GM12875 (cell line): ENCODE measurements around the gene MYO15B.
"Not testable (repeated sequence)": the region's sequence is repeated elsewhere in the genome, so short reads cannot be mapped to it uniquely, and the experiment has no call there.

Experiments
- H3K4me3 ChIP-seq: one replicate; pipeline ENCODE4 v1.5.1; 2011; ENCODE audit warnings: low read depth, low read length, control low read depth
- CTCF ChIP-seq: IDR thresholded peaks from 2 replicates; pipeline ENCODE4 v1.5.1; 2011; ENCODE audit warnings: low read depth, mild to moderate bottlenecking, control low read depth, inconsistent platforms, low read length, moderate library complexity, borderline replicate concordance; ENCODE audit not compliant: insufficient read depth

MYO15B gene

DNA sequence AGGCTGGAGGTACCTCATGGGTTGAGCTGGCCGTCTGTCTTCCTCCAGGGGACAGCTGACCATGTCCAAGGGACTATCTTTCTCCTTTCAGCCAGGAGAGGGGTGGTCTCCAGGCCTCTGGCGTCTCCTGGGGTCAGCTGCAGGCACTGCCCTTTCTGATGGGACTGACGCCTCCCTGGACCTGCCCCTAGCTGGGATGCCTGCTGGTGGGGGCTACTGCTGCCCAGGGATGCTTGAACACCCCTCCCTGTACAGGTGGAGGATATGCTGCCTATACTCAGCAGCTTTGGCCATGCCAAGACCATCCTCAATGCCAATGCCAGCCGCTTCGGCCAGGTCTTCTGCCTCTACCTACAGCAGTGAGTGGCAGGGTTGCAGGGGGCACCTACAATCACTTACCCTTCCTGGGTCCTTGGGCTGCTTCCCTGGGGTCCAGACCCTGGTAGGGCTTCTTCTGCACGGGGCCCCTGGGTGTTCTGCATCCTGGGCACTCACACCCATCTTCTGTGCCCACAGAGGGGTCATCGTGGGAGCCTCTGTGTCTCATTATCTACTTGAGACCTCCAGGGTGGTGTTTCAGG is 4.2 kb downstream of the MYO15B start:
- no peak for TF ChIP-seq CTCF
- no peak overlapping the region for H3K4me3 ChIP-seq

- no peak overlapping the region for H3K4me3 ChIP-seq
- TF ChIP-seq CTCF, result no peak
Measured at GRCh38 chr17:75592348-75593020, 4.9 kb downstream of the MYO15B start.

DNA sequence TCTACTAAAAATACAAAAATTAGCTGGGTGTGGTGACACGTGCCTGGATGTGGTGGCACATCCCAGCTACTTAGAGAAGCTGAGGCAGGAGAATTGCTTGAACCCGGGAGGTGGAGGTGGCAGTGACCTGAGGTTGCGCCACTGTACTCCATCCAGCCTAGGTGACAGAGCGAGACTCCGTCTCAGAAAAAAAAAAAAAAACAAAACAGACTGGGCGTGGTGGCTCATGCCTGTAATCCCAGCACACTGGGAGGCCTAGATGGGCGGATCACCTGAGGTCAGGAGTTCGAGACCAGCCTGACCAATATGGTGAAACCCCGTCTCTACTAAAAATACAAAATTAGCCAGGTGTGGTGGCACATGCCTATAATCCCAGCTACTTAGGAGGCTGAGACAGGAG is 5.8 kb downstream of the MYO15B start:
- not testable (repeated sequence) for H3K4me3 ChIP-seq

- no peak overlapping the region for H3K4me3 ChIP-seq
- no peak for TF ChIP-seq CTCF
Measured at GRCh38 chr17:75594499-75595283, 7.1 kb downstream of the MYO15B start.

DNA sequence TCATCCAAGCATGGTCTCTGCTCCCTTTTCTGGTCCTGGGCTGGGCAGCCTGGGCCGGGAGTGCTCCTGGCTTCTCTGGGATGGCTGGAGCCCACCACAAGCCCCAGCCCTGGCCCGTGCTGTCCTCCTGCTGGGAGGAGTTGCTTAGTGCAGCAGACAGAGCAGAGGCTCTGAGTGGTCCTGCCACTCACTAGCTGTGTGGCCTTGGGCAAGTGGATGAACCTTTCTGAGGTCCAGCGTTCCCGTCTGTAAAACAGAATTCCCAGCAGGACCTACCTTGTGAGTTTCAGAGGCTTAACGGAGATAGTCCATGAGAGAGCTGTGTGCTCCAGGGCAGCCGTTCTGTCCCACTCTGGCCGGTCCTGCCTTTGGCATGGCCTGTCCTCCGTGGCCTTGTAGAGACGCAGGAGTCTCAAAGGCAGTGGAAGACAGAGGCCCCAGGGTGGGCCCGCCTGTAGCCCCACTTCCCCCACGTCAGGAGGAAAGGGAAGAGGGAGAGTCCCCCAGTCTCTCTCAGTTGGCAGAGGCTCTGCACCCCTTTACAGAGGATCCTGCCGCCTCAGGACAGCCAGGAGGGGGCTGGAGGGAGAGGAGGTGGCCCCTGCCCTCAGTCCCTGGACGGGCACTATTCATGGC is 7.8 kb downstream of the MYO15B start:
- H3K4me3 ChIP-seq, result no peak overlapping the region
- TF ChIP-seq CTCF, result no peak

- TF ChIP-seq CTCF, result no peak
- no peak overlapping the region for H3K4me3 ChIP-seq
Measured at GRCh38 chr17:75595920-75596313, 8.3 kb downstream of the MYO15B start.

GRCh38 chr17:75596320-75597087 is 8.9 kb downstream of the MYO15B start:
- H3K4me3 ChIP-seq, result no peak overlapping the region
- TF ChIP-seq CTCF, result no peak
